K562 (cell line): ENCODE results near the gene FDPS. TPM values are rescaled to one million over a fixed set of nuclear protein-coding genes. Genes with fewer than 3 reads are reported as not detected.

Experiments
- JUNB ChIP-seq: fragments of 450-650 bp; formaldehyde crosslinking; conservative IDR thresholded peaks from 2 replicates; pipeline ENCODE4 v1.4.0; 2020; ENCODE audit warnings: mild to moderate bottlenecking
- MCM7 ChIP-seq, 2 experiments: fragments of 450-650 bp; IDR thresholded peaks; 2 replicates each; pipeline ENCODE4 v1.6.1; 2016 to 2018
- PHB ChIP-seq: fragments of 250-450 bp; sonication (Bioruptor Pico); IDR thresholded peaks from 2 replicates; pipeline ENCODE4 v1.5.0; 2021
- SETDB1 ChIP-seq: IDR thresholded peaks from one replicate; pipeline ENCODE4 v1.6.1; 2012; ENCODE audit warnings: low read length, control low read depth, inconsistent platforms
- SIN3A ChIP-seq, 2 experiments: fragments of 150-350 bp in 1 of 2; IDR thresholded peaks; 2 replicates each; pipeline ENCODE4 v1.6.1; 2011 to 2016; ENCODE audit warnings: borderline replicate concordance in 2 of 2, low read depth in 2 of 2, low read length in 2 of 2, mild to moderate bottlenecking in 2 of 2, moderate library complexity in 2 of 2; ENCODE audit not compliant: control insufficient read depth in 1 of 2
- SUPT5H ChIP-seq: fragments of 450-650 bp; IDR thresholded peaks from 2 replicates; pipeline ENCODE4 v1.6.1; 2016
- TFAM ChIP-seq: fragments of 250-450 bp; sonication (Bioruptor Pico); conservative IDR thresholded peaks from 2 replicates; pipeline ENCODE4 v1.5.0; 2021; ENCODE audit warnings: mild to moderate bottlenecking, moderate library complexity
- YY1 ChIP-seq, 3 experiments: IDR thresholded peaks; 2 replicates each; pipeline ENCODE4 v1.6.1; 2011; ENCODE audit warnings: low read length in 2 of 3, mild to moderate bottlenecking in 2 of 3, moderate library complexity in 2 of 3, borderline replicate concordance in 1 of 3, control low read depth in 1 of 3, low read depth in 1 of 3; ENCODE audit not compliant: insufficient read depth in 3 of 3, insufficient replicate concordance in 2 of 3, control insufficient read depth in 1 of 3, insufficient read length in 1 of 3; ENCODE audit errors: extremely low read depth in 1 of 3
- ZNF146 ChIP-seq: IDR thresholded peaks from one replicate; pipeline ENCODE4 v1.6.1; 2018; ENCODE audit warnings: missing compliant biosample characterization; ENCODE audit not compliant: unreplicated experiment
- ZNF24 ChIP-seq: fragments of 450-650 bp; IDR thresholded peaks from 2 replicates; pipeline ENCODE4 v1.6.1; 2016
- ZNF668 ChIP-seq: fragments of 250-450 bp; sonication (Bioruptor Pico); IDR thresholded peaks from 2 replicates; pipeline ENCODE4 v1.8.0; 2022; ENCODE audit warnings: mild to moderate bottlenecking, inconsistent platforms
- ZNF76 ChIP-seq: fragments of 250-450 bp; sonication (Bioruptor Pico); IDR thresholded peaks from 2 replicates; pipeline ENCODE4 v1.4.0; 2020; ENCODE audit warnings: mild to moderate bottlenecking, moderate library complexity, borderline replicate concordance
- ZSCAN32 ChIP-seq: fragments of 450-650 bp; formaldehyde crosslinking; IDR thresholded peaks from 2 replicates; pipeline ENCODE4 v1.4.0; 2020; ENCODE audit warnings: mild to moderate bottlenecking, moderate library complexity
- polyA plus RNA-seq, 8 experiments: library from polyadenylated mRNA; depleted of rRNA in 4 of 8; stranded (reverse) in 5 of 8; unstranded in 3 of 8; fragments of >200 nt; fragmentation: Nextera tagmentation in 2 of 8; fragmentation: Illumina TruSeq in 1 of 8; extraction: Ambion mirVana in 2 of 8; extraction: Trizol in 1 of 8; gene quantifications; 2 replicates each; pipeline versions ENCODE4 v1.2.1 to v1.2.3, GENCODE V29; 2011 to 2014; ENCODE audit warnings: inconsistent platforms in 1 of 8, missing spikeins in 1 of 8
- total RNA-seq, 7 experiments: library from RNA; depleted of rRNA in 6 of 7; stranded (reverse); fragments of >200 nt in 6 of 7; fragmentation: Illumina TruSeq in 2 of 7; extraction: Trizol in 2 of 7; gene quantifications; 2 replicates each; pipeline versions ENCODE4 v1.2.1 to v1.2.3, GENCODE V29; 2011 to 2021; ENCODE audit warnings: low replicate concordance in 1 of 7
- TF ChIP-seq, protein P1 (sequence below): fragments of 450-650 bp; IDR thresholded peaks from 2 replicates; pipeline ENCODE4 v1.6.1; 2017; ENCODE audit warnings: antibody characterized with exemption, mild to moderate bottlenecking
- TF ChIP-seq, protein P2 (sequence below), 3 experiments: fragments of 200-800 bp in 1 of 3; sonication (Bioruptor generic) in 1 of 3; sonication (generic) in 1 of 3; formaldehyde crosslinking in 1 of 3; IDR thresholded peaks; 2 replicates each; pipeline versions ENCODE4 v1.6.1 to v1.8.0; 2016 to 2022; ENCODE audit warnings: mild to moderate bottlenecking in 2 of 3, missing compliant biosample characterization in 2 of 3, missing genetic modification characterization in 2 of 3, missing genetic modification reagents in 1 of 3
- TF ChIP-seq, protein P3 (sequence below): fragments of 450-650 bp; formaldehyde crosslinking; IDR thresholded peaks from 2 replicates; pipeline ENCODE4 v1.4.0; 2022; ENCODE audit warnings: missing genetic modification characterization
- TF ChIP-seq, protein P4 (sequence below): fragments of 450-650 bp; IDR thresholded peaks from 2 replicates; pipeline ENCODE4 v1.6.1; 2016; ENCODE audit warnings: borderline replicate concordance

The FDPS gene
- total and polyA plus RNA-seq, 9 of the 15 experiments (the other 6 are each of a cell fraction or from before 2014, with no cell fraction given) = 247 to 884 (median 360) TPM

DNA sequence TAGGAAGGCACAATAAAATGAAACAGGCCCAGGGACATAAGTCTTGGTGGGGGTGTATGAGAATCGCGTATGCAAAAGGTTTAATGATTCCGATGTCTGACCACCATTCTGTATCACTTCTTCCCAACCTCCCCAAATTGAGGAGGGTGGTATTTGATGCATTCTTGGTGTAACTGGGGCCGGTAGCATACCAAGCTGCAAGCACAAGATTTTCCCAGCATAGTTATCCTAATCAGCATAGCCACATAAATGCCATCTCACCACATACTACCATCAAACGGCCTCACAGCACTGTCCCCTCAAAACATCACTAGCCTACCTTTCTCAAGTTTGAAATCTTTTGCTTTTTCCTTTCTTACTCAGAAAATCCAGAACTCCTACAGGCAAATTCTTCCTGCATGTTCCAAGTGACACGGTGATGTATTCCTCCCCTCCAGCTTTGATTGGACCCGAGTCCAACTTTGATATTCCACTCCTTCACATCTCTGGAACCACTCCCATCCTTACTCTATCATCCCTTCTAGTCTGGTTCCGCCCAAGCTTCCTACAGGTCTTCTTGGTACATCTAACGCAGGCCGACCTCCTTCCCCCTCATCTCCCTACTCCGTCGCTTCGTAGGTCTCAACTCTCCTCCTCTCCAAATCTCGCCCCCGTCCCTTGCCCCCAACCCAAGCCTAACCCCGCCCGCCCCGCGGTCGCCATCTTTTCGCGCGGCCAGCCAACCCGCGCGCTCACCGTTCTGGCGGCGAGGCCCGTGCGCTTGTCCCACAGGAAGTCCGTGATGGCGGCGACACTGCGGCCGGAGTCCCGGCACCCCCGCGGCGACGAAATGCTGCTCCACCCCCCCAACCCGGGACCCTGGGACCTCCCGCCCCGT is 36.0 kb upstream of the FDPS start (continued):
- TF ChIP-seq, protein P1, sequence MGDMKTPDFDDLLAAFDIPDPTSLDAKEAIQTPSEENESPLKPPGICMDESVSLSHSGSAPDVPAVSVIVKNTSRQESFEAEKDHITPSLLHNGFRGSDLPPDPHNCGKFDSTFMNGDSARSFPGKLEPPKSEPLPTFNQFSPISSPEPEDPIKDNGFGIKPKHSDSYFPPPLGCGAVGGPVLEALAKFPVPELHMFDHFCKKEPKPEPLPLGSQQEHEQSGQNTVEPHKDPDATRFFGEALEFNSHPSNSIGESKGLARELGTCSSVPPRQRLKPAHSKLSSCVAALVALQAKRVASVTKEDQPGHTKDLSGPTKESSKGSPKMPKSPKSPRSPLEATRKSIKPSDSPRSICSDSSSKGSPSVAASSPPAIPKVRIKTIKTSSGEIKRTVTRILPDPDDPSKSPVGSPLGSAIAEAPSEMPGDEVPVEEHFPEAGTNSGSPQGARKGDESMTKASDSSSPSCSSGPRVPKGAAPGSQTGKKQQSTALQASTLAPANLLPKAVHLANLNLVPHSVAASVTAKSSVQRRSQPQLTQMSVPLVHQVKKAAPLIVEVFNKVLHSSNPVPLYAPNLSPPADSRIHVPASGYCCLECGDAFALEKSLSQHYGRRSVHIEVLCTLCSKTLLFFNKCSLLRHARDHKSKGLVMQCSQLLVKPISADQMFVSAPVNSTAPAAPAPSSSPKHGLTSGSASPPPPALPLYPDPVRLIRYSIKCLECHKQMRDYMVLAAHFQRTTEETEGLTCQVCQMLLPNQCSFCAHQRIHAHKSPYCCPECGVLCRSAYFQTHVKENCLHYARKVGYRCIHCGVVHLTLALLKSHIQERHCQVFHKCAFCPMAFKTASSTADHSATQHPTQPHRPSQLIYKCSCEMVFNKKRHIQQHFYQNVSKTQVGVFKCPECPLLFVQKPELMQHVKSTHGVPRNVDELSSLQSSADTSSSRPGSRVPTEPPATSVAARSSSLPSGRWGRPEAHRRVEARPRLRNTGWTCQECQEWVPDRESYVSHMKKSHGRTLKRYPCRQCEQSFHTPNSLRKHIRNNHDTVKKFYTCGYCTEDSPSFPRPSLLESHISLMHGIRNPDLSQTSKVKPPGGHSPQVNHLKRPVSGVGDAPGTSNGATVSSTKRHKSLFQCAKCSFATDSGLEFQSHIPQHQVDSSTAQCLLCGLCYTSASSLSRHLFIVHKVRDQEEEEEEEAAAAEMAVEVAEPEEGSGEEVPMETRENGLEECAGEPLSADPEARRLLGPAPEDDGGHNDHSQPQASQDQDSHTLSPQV = no peak
- TF ChIP-seq YY1 (IDR thresholded peaks at IDR 0.05; ENCODE audit: borderline replicate concordance in 1 of 3, control insufficient read depth in 1 of 3, extremely low read depth in 1 of 3, insufficient read depth in 3 of 3, insufficient read length in 1 of 3, insufficient replicate concordance in 2 of 3, low read depth in 1 of 3, low read length in 2 of 3) (peak; percentile 56 to 93 (median 88)), JUNB (CRISPR knock-in tag) (no peak), TFAM (CRISPR knock-in tag) (no peak), ZNF668 (no peak), ZSCAN32 (no peak), ZNF76 (CRISPR knock-in tag) (no peak), MCM7 (IDR thresholded peaks at IDR 0.05) (no peak), SUPT5H (no peak), PHB (CRISPR knock-in tag) (no peak), ZNF146 (CRISPR knock-in tag) (no peak), SETDB1 (no peak), SIN3A (IDR thresholded peaks at IDR 0.05; ENCODE audit: borderline replicate concordance in 2 of 2, control insufficient read depth in 1 of 2, low read depth in 2 of 2, low read length in 2 of 2) (no peak; a peak in 2 of 4 replicates), ZNF24 (no peak)
- TF ChIP-seq, protein P2, sequence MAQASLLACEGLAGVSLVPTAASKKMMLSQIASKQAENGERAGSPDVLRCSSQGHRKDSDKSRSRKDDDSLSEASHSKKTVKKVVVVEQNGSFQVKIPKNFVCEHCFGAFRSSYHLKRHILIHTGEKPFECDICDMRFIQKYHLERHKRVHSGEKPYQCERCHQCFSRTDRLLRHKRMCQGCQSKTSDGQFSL (CRISPR knock-in tag; IDR thresholded peaks at IDR 0.05) = no peak
- TF ChIP-seq, protein P2 (tag; IDR thresholded peaks at IDR 0.05) = 0 out of 4 replicates have a peak, but pooled peaks of 1 of the 2 experiments have one; percentile 51
- TF ChIP-seq, protein P3, sequence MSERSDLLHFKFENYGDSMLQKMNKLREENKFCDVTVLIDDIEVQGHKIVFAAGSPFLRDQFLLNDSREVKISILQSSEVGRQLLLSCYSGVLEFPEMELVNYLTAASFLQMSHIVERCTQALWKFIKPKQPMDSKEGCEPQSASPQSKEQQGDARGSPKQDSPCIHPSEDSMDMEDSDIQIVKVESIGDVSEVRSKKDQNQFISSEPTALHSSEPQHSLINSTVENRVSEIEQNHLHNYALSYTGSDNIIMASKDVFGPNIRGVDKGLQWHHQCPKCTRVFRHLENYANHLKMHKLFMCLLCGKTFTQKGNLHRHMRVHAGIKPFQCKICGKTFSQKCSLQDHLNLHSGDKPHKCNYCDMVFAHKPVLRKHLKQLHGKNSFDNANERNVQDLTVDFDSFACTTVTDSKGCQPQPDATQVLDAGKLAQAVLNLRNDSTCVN (CRISPR knock-in tag) = 0 out of 2 replicates have a peak, but pooled peaks have one; percentile 9
- TF ChIP-seq, protein P4, sequence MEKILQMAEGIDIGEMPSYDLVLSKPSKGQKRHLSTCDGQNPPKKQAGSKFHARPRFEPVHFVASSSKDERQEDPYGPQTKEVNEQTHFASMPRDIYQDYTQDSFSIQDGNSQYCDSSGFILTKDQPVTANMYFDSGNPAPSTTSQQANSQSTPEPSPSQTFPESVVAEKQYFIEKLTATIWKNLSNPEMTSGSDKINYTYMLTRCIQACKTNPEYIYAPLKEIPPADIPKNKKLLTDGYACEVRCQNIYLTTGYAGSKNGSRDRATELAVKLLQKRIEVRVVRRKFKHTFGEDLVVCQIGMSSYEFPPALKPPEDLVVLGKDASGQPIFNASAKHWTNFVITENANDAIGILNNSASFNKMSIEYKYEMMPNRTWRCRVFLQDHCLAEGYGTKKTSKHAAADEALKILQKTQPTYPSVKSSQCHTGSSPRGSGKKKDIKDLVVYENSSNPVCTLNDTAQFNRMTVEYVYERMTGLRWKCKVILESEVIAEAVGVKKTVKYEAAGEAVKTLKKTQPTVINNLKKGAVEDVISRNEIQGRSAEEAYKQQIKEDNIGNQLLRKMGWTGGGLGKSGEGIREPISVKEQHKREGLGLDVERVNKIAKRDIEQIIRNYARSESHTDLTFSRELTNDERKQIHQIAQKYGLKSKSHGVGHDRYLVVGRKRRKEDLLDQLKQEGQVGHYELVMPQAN = 0 out of 2 replicates have a peak, but pooled peaks have one; percentile 8
